AG09309 (cell line): ENCODE measurements around the gene LAP3.

Experiments used
- DNase-seq: peaks from one replicate; pipeline ENCODE4 v3.0.0-alpha.2; 2010; ENCODE audit warnings: low read depth
- H3K4me3 ChIP-seq: 2 replicates; pipeline ENCODE4 v1.5.1; 2011; ENCODE audit warnings: mild to moderate bottlenecking, low read depth, low read length, moderate library complexity; ENCODE audit not compliant: control insufficient read depth
- CTCF ChIP-seq: IDR thresholded peaks from 2 replicates; pipeline ENCODE4 v1.5.1; 2011; ENCODE audit warnings: mild to moderate bottlenecking, low read depth, low read length, inconsistent platforms; ENCODE audit not compliant: insufficient read depth, control insufficient read depth; ENCODE audit errors: missing control alignments

The LAP3 gene

GRCh38 chr4:17544205-17544604 lies 32.8 kb upstream of the LAP3 start:
- H3K4me3 ChIP-seq, result no peak overlapping the region
- DNase-seq, result no peak
- no peak for TF ChIP-seq CTCF

- no peak for TF ChIP-seq CTCF
- H3K4me3 ChIP-seq, result no peak overlapping the region
- no peak for DNase-seq
These were observed 32.2 kb upstream of the LAP3 start for GRCh38 chr4:17544831-17545234.

GRCh38 chr4:17545374-17546140 lies 31.4 kb upstream of the LAP3 start:
- no peak overlapping the region for H3K4me3 ChIP-seq
- DNase-seq, result no peak
- TF ChIP-seq CTCF, result no peak

GRCh38 chr4:17546222-17546621 lies 30.8 kb upstream of the LAP3 start:
- no peak overlapping the region for H3K4me3 ChIP-seq
- TF ChIP-seq CTCF, result no peak
- no peak for DNase-seq

- no peak overlapping the region for H3K4me3 ChIP-seq
- TF ChIP-seq CTCF, result no peak
- no peak for DNase-seq
These were observed 30.3 kb upstream of the LAP3 start for GRCh38 chr4:17546678-17547077.

GRCh38 chr4:17550549-17550948 lies 26.4 kb upstream of the LAP3 start:
- no peak overlapping the region for H3K4me3 ChIP-seq
- TF ChIP-seq CTCF, result no peak
- DNase-seq, result no peak

- no peak overlapping the region for H3K4me3 ChIP-seq
- DNase-seq, result no peak
- TF ChIP-seq CTCF, result no peak
These were observed 24.6 kb upstream of the LAP3 start for GRCh38 chr4:17552427-17552826.
